K562 (cell line): Measurements from ENCODE around the gene BCL11A. TPM values are rescaled to one million over a fixed set of nuclear protein-coding genes. Genes with fewer than 3 reads are reported as not detected.

Experiments
- ATAC-seq: fragments of 200-7000 bp; cut with Tn5 transposase; 3 replicates; pipeline ENCODE4 v1.9.1; 2020; ENCODE audit warnings: moderate library complexity
- BruUV-seq: library from RNA; stranded (reverse); fragments of 400-500 nt; replicated peaks from 2 replicates; lab custom pipeline; 2021; lab: Mats Ljungman, UMichigan
- CTCF ChIA-PET: fragments of 300-600 bp; formaldehyde crosslinking; extraction: SDS; loops from one replicate; lab custom pipeline; 2021; ENCODE audit warnings: low intra/inter-chr PET ratio; lab: Yijun Ruan, JAX
- POLR2A ChIA-PET: fragments of 300-600, 350-650 bp; sonication (Branson Sonifier 250); formaldehyde crosslinking; extraction: SDS; loops from one replicate; lab custom pipeline; 2021; ENCODE audit warnings: antibody characterized with exemption, inconsistent platforms; lab: Yijun Ruan, JAX
- DNase-seq, 4 experiments: peaks; one replicate each; pipeline versions ENCODE4 v3.0.0 to v3.0.0-alpha.2; 2011 to 2018; ENCODE audit warnings: low spot score in 3 of 4, mixed read lengths in 3 of 4; ENCODE audit errors: extremely low read depth in 1 of 4
- FAIRE-seq: peaks from 2 replicates; lab custom pipeline; 2011; peaks lifted over from hg19 to GRCh38; lab: Jason Lieb, UNC
- H2AFZ ChIP-seq: 2 replicates; pipeline ENCODE4 v1.6.0; 2011; ENCODE audit warnings: low read depth, low read length, control low read depth, inconsistent platforms
- H3K27ac ChIP-seq: fragments of 200-600 bp; 3 replicates; pipeline ENCODE4 v1.8.0; 2011; ENCODE audit warnings: low read depth, mild to moderate bottlenecking, control low read depth, inconsistent platforms, low read length, moderate library complexity, mixed read lengths; ENCODE audit errors: extremely low read depth
- H3K27me3 ChIP-seq, 2 experiments: fragments of 300-600 bp in 1 of 2; 2 replicates in 1 of 2; 3 replicates in 1 of 2; pipeline versions ENCODE4 v1.6.0 to v1.8.0; 2011; ENCODE audit warnings: inconsistent platforms in 2 of 2, low read length in 2 of 2, mild to moderate bottlenecking in 1 of 2, mixed read lengths in 1 of 2, moderate library complexity in 1 of 2; ENCODE audit not compliant: control insufficient read depth in 2 of 2, insufficient read depth in 2 of 2
- H3K36me3 ChIP-seq: fragments of 300-600 bp; 3 replicates; pipeline ENCODE4 v1.8.0; 2011; ENCODE audit warnings: mild to moderate bottlenecking, low read length, inconsistent platforms; ENCODE audit not compliant: control insufficient read depth, insufficient read depth
- H3K4me1 ChIP-seq, 2 experiments: fragments of 200-600 bp in 1 of 2; replicated peaks in 1 of 2; 2 replicates in 1 of 2; 3 replicates in 1 of 2; pipeline versions ENCODE4 v1.5.1 to v1.8.0; 2011; ENCODE audit warnings: inconsistent platforms in 2 of 2, low read length in 2 of 2, mild to moderate bottlenecking in 1 of 2, mixed read lengths in 1 of 2, moderate library complexity in 1 of 2; ENCODE audit not compliant: control insufficient read depth in 2 of 2, insufficient read depth in 2 of 2
- H3K4me2 ChIP-seq: 2 replicates; pipeline ENCODE4 v1.6.1; 2011; ENCODE audit warnings: low read length, control low read depth, inconsistent platforms, mixed read lengths; ENCODE audit not compliant: insufficient read depth
- H3K4me3 ChIP-seq: fragments of 200-600 bp; sonication (generic), shearing (Covaris generic); 2 replicates; pipeline ENCODE4 v1.5.1; 2016; ENCODE audit warnings: control low read depth, inconsistent platforms
- H3K79me2 ChIP-seq: fragments of 200-600 bp; 3 replicates; pipeline ENCODE4 v1.8.0; 2011; ENCODE audit warnings: low read length, inconsistent platforms; ENCODE audit not compliant: control insufficient read depth, insufficient read depth
- H3K9ac ChIP-seq, 2 experiments: 2 replicates each; pipeline versions ENCODE4 v1.6.0 to v1.6.1; 2011; ENCODE audit warnings: low read depth in 2 of 2, low read length in 2 of 2, control low read depth in 1 of 2, inconsistent platforms in 1 of 2, mild to moderate bottlenecking in 1 of 2, mixed read lengths in 1 of 2; ENCODE audit not compliant: insufficient read depth in 1 of 2
- H3K9me1 ChIP-seq: one replicate; pipeline ENCODE4 v1.6.0; 2011; ENCODE audit warnings: inconsistent platforms, mild to moderate bottlenecking, low read length, moderate library complexity; ENCODE audit not compliant: control insufficient read depth, insufficient read depth
- H3K9me3 ChIP-seq: replicated peaks from 2 replicates; pipeline ENCODE4 v1.5.1; 2011; ENCODE audit warnings: low read depth, low read length, inconsistent platforms; ENCODE audit not compliant: control insufficient read depth, insufficient read depth
- H4K20me1 ChIP-seq: replicated peaks from 2 replicates; pipeline ENCODE4 v1.6.1; 2011; ENCODE audit warnings: low read length, inconsistent platforms, mixed read lengths; ENCODE audit not compliant: control insufficient read depth, insufficient read depth
- ATF7 ChIP-seq: fragments of 450-650 bp; IDR thresholded peaks from 2 replicates; pipeline ENCODE4 v1.7.1; 2014; ENCODE audit warnings: mild to moderate bottlenecking, moderate library complexity
- MEIS2 ChIP-seq: fragments of 450-650 bp; IDR thresholded peaks from 2 replicates; pipeline ENCODE4 v1.6.1; 2014; ENCODE audit warnings: mild to moderate bottlenecking; ENCODE audit not compliant: partially characterized antibody
- MTA1 ChIP-seq: fragments of 450-650 bp; IDR thresholded peaks from 2 replicates; pipeline ENCODE4 v1.6.1; 2017; ENCODE audit warnings: borderline replicate concordance
- NFIC ChIP-seq: fragments of 450-650 bp; IDR thresholded peaks from 2 replicates; pipeline ENCODE4 v1.6.1; 2017; ENCODE audit warnings: mild to moderate bottlenecking, inconsistent platforms
- PBX2 ChIP-seq, 2 experiments: IDR thresholded peaks in 1 of 2; conservative IDR thresholded peaks in 1 of 2; 2 replicates each; pipeline ENCODE4 v1.6.1; 2016; ENCODE audit warnings: low read depth in 2 of 2, mild to moderate bottlenecking in 1 of 2, missing compliant biosample characterization in 1 of 2, missing genetic modification characterization in 1 of 2, moderate library complexity in 1 of 2
- PKNOX1 ChIP-seq: fragments of 450-650 bp; IDR thresholded peaks from 2 replicates; pipeline ENCODE4 v1.6.1; 2016
- WGBS: fragments of 100-300 bp; shearing (Covaris generic); methylation state at CpG from one replicate; pipeline ENCODE4 v1.1.6; 2016; ENCODE audit warnings: low coverage, mixed read lengths; ENCODE audit not compliant: insufficient coverage; ENCODE audit errors: missing lambda C conversion rate; 5-methylcytosine and 5-hydroxymethylcytosine counted together
- in situ Hi-C: fragments of 300-500 bp; cut with MboI; formaldehyde crosslinking; loops from 4 replicates; pipeline ENCODE4 v1.15.0; 2018; ENCODE audit warnings: inconsistent platforms, mixed read lengths
- intact Hi-C: fragments of 100-400 bp; cut with micrococcal nuclease; formaldehyde crosslinking; loops from 2 replicates; pipeline ENCODE4 v1.14.2; 2022
- polyA plus RNA-seq, 8 experiments: library from polyadenylated mRNA; depleted of rRNA in 4 of 8; stranded (reverse) in 5 of 8; unstranded in 3 of 8; fragments of >200 nt; fragmentation: Nextera tagmentation in 2 of 8; fragmentation: Illumina TruSeq in 1 of 8; extraction: Ambion mirVana in 2 of 8; extraction: Trizol in 1 of 8; gene quantifications; 2 replicates each; pipeline versions ENCODE4 v1.2.1 to v1.2.3, GENCODE V29; 2011 to 2014; ENCODE audit warnings: inconsistent platforms in 1 of 8, missing spikeins in 1 of 8
- total RNA-seq, 7 experiments: library from RNA; depleted of rRNA in 6 of 7; stranded (reverse); fragments of >200 nt in 6 of 7; fragmentation: Illumina TruSeq in 2 of 7; extraction: Trizol in 2 of 7; gene quantifications; 2 replicates each; pipeline versions ENCODE4 v1.2.1 to v1.2.3, GENCODE V29; 2011 to 2021; ENCODE audit warnings: low replicate concordance in 1 of 7
- TF ChIP-seq, protein P1 (sequence below): fragments of 450-650 bp; IDR thresholded peaks from 2 replicates; pipeline ENCODE4 v1.6.1; 2014; ENCODE audit warnings: low read depth, mild to moderate bottlenecking, moderate library complexity, borderline replicate concordance
- TF ChIP-seq, protein P2 (sequence below): IDR thresholded peaks from 3 replicates; pipeline ENCODE4 v1.6.1; 2011; ENCODE audit warnings: borderline replicate concordance, mild to moderate bottlenecking, moderate library complexity; ENCODE audit not compliant: insufficient read length; ENCODE audit errors: extremely low read depth

The BCL11A gene
- total and polyA plus RNA-seq, 9 of the 15 experiments (the other 6 are each of a cell fraction or from before 2014, with no cell fraction given), result 0.13 TPM; not detected in 8

DNA sequence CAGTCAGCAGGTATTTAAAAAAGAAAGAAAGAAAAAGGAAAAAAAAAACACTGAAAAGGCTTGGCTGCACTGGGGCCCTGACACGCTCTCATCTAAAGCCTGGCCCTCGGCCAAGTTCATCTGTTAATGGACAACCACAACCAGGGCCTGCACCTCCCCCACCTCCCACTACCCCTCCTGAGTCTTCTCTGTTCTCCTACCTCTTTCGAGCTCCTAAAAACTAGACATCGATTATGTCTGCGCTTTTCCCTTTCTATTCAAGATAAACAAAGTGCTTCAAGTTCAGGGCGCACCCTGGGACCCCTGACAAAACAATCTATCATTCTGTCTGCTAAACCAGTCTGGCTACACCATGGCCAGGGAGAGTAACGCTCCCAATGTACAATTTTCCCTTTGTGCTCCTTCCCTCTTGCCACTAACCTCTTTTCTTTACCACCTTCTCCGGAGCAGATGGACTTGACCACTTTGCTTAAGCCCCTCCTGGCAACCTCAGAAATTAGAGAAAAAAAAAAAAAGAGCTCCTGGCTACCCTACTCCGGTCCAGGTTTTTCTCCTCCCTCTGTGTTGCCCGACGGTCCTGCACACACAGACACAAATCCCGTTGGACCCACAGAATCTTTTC is 22.7 kb downstream of the BCL11A start:
- H3K4me1 ChIP-seq, result no peaks in the 10 kb centered on the region

More for the DNA sequence above, 22.7 kb downstream of the BCL11A start:
- H3K79me2 ChIP-seq, result no peaks in the 10 kb centered on the region
- TF ChIP-seq, protein P1, sequence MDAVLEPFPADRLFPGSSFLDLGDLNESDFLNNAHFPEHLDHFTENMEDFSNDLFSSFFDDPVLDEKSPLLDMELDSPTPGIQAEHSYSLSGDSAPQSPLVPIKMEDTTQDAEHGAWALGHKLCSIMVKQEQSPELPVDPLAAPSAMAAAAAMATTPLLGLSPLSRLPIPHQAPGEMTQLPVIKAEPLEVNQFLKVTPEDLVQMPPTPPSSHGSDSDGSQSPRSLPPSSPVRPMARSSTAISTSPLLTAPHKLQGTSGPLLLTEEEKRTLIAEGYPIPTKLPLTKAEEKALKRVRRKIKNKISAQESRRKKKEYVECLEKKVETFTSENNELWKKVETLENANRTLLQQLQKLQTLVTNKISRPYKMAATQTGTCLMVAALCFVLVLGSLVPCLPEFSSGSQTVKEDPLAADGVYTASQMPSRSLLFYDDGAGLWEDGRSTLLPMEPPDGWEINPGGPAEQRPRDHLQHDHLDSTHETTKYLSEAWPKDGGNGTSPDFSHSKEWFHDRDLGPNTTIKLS, result no peak
- peak; percentile 23 for TF ChIP-seq MEIS2
- TF ChIP-seq PKNOX1, result peak; percentile 56
- TF ChIP-seq PBX2 (CRISPR knock-in tag; IDR thresholded peaks at IDR 0.05; ENCODE audit: low read depth), result no peak
- TF ChIP-seq PBX2 (tag; conservative IDR thresholded peaks at IDR 0.05; ENCODE audit: low read depth), result peak; percentile 67
- TF ChIP-seq NFIC, result peak; percentile 91
- no peak for TF ChIP-seq ATF7
- TF ChIP-seq, protein P2, sequence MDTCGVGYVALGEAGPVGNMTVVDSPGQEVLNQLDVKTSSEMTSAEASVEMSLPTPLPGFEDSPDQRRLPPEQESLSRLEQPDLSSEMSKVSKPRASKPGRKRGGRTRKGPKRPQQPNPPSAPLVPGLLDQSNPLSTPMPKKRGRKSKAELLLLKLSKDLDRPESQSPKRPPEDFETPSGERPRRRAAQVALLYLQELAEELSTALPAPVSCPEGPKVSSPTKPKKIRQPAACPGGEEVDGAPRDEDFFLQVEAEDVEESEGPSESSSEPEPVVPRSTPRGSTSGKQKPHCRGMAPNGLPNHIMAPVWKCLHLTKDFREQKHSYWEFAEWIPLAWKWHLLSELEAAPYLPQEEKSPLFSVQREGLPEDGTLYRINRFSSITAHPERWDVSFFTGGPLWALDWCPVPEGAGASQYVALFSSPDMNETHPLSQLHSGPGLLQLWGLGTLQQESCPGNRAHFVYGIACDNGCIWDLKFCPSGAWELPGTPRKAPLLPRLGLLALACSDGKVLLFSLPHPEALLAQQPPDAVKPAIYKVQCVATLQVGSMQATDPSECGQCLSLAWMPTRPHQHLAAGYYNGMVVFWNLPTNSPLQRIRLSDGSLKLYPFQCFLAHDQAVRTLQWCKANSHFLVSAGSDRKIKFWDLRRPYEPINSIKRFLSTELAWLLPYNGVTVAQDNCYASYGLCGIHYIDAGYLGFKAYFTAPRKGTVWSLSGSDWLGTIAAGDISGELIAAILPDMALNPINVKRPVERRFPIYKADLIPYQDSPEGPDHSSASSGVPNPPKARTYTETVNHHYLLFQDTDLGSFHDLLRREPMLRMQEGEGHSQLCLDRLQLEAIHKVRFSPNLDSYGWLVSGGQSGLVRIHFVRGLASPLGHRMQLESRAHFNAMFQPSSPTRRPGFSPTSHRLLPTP, result no peak
- TF ChIP-seq MTA1, result no peak
- TF ChIP-seq, all 486 proteins: peak for 4
- no peaks in the 10 kb centered on the region for H3K9me3 ChIP-seq
- no peak overlapping the region for H3K4me3 ChIP-seq
- no peak overlapping the region for H3K4me2 ChIP-seq
- 5% methylated on average over 11 of the region's 12 CpGs for WGBS
- BruUV-seq, result no TSS peak
- peaks cover 6 to 34% of the 10 kb centered on the region in 2 experiments; a peak in 3 of 5 replicates for H3K27me3 ChIP-seq
- no peak overlapping the region for H3K27ac ChIP-seq
- H4K20me1 ChIP-seq, result no peaks in the 10 kb centered on the region
- DNase-seq, result peak; percentile 34 to 64 (median 52)
- H2AFZ ChIP-seq, result no peak overlapping the region
- H3K9me1 ChIP-seq, result no peaks in the 10 kb centered on the region
- peak; percentile 83 for ATAC-seq
- H3K36me3 ChIP-seq, result no peaks in the 10 kb centered on the region
- CTCF ChIA-PET, result no interaction called here
- no peak overlapping the region for H3K9ac ChIP-seq
- in situ Hi-C loops, result no loop called here
- POLR2A ChIA-PET, result interaction anchor here (0.7 kb wide), 1 partner anchor 12 kb away, joined by 10 read pairs; no protein-coding TSS in a partner anchor
- intact Hi-C loops, result no loop called here
- FAIRE-seq, result peak; percentile 59
